ENCODE data around the gene RSRC2. TPM values are rescaled to one million over a fixed set of nuclear protein-coding genes. Genes with fewer than 3 reads are reported as not detected.
A peak's percentile ranks its signal among the peaks of the same experiment; 100 is the strongest.
"Not testable (repeated sequence)": the region's sequence is repeated elsewhere in the genome, so short reads cannot be mapped to it uniquely, and the experiment has no call there.

The RSRC2 gene
- total RNA-seq: 44.8 TPM

GRCh38 chr12:122526683-122527477 lies at the start of gene RSRC2, which contains the start of gene KNTC1:
Gene RSRC2, minus strand, starts transcription at chr12:122526936. Its CDS starts 83 bp downstream, at chr12:122526853.
Gene KNTC1, plus strand, starts transcription at chr12:122527249. Its CDS starts 2,815 bp downstream, at chr12:122530064.
- peak within 1 kb of the TSS; percentile 99 for H3K27ac ChIP-seq
- DNase-seq (ENCODE audit: low spot score in 2 of 2): peak; percentile 97 to 100
- no peaks in the 10 kb centered on the region for H3K9me3 ChIP-seq
- peaks cover 13% of the 10 kb centered on the region in 2 donors for H3K36me3 ChIP-seq
- intact Hi-C loops (cut with DNase I): loop anchor here (1.0 to 2.0 kb wide), 5 partner anchors 27 to 706 kb away; partner anchors contain the start of genes DENR, DIABLO, MPHOSPH9 and MTRFR
- H3K4me1 ChIP-seq: peaks cover 14 to 27% of the 10 kb centered on the region in 2 donors
- TF ChIP-seq CTCF (IDR thresholded peaks at IDR 0.05): no peak
- H3K27me3 ChIP-seq: no peaks in the 10 kb centered on the region
- peak within 1 kb of the TSS; percentile 89 to 96 for H3K4me3 ChIP-seq

GRCh38 chr12:122571821-122572220 lies 45.1 kb upstream of the RSRC2 start:
- no peak for TF ChIP-seq CTCF (IDR thresholded peaks at IDR 0.05)
- Histone ChIP-seq H3K27me3 (no peaks in the 10 kb centered on the region), H3K4me3 (no peak overlapping the region), H3K36me3 (peaks cover 14 to 24% of the 10 kb centered on the region in 2 donors), H3K9me3 (no peaks in the 10 kb centered on the region), H3K27ac (no peak overlapping the region), H3K4me1 (no peaks in the 10 kb centered on the region)
- DNase-seq (ENCODE audit: low spot score in 2 of 2): no peak
- intact Hi-C loops (cut with DNase I): no loop called here

GRCh38 chr12:122570006-122570405 lies 43.3 kb upstream of the RSRC2 start:
- H3K36me3 ChIP-seq; DNase-seq (ENCODE audit: low spot score in 2 of 2): not testable (repeated sequence)

GRCh38 chr12:122569288-122569687 lies 42.6 kb upstream of the RSRC2 start:
- H3K36me3 ChIP-seq: peaks cover 0 to 4% of the 10 kb centered on the region in 2 donors
- no peak for DNase-seq (ENCODE audit: low spot score in 2 of 2)
- no peak for TF ChIP-seq CTCF (IDR thresholded peaks at IDR 0.05)
- no peaks in the 10 kb centered on the region for H3K4me1 ChIP-seq
- intact Hi-C loops (cut with DNase I): no loop called here
- no peaks in the 10 kb centered on the region for H3K27me3 ChIP-seq
- H3K9me3 ChIP-seq: no peaks in the 10 kb centered on the region
- no peak overlapping the region for H3K27ac ChIP-seq
- no peak overlapping the region for H3K4me3 ChIP-seq

More at GRCh38 chr12:122570006-122570405, 43.3 kb upstream of the RSRC2 start:
- H3K27me3 ChIP-seq; H3K4me3 ChIP-seq; H3K27ac ChIP-seq; intact Hi-C loops (cut with DNase I); H3K9me3 ChIP-seq; H3K4me1 ChIP-seq: not testable (repeated sequence)

GRCh38 chr12:122566816-122567215 lies 40.1 kb upstream of the RSRC2 start:
- not testable (repeated sequence) for DNase-seq (ENCODE audit: low spot score in 2 of 2); H3K9me3 ChIP-seq

GRCh38 chr12:122563361-122563760 lies 36.6 kb upstream of the RSRC2 start:
- Histone ChIP-seq H3K4me1 (no peaks in the 10 kb centered on the region), H3K27ac (no peak overlapping the region), H3K4me3 (no peak overlapping the region), H3K27me3 (no peaks in the 10 kb centered on the region), H3K9me3 (no peaks in the 10 kb centered on the region), H3K36me3 (peaks cover 0 to 6% of the 10 kb centered on the region in 2 donors)
- DNase-seq (ENCODE audit: low spot score in 2 of 2): no peak
- no peak for TF ChIP-seq CTCF (IDR thresholded peaks at IDR 0.05)
- intact Hi-C loops (cut with DNase I): no loop called here

More at GRCh38 chr12:122566816-122567215, 40.1 kb upstream of the RSRC2 start:
- H3K4me1 ChIP-seq; H3K27me3 ChIP-seq; intact Hi-C loops (cut with DNase I); H3K27ac ChIP-seq; H3K36me3 ChIP-seq; H3K4me3 ChIP-seq: not testable (repeated sequence)
